ENCODE results near the gene SLC38A10.

Gene SLC38A10

GRCh38 chr17:81221842-81222619 lies 73.1 kb downstream of the SLC38A10 start:
- TF ChIP-seq POLR2A (IDR thresholded peaks at IDR 0.05; ENCODE audit: low read length): no peak
- peak in 1 of 2 experiments; percentile 41 for DNase-seq

GRCh38 chr17:81221371-81221841 lies 73.7 kb downstream of the SLC38A10 start:
- TF ChIP-seq POLR2A (IDR thresholded peaks at IDR 0.05; ENCODE audit: low read length) (no peak), GATA1 (IDR thresholded peaks at IDR 0.05; ENCODE audit: low read depth, low read length) (no peak)
- no peak for DNase-seq

- DNase-seq: no peak
- TF ChIP-seq POLR2A (IDR thresholded peaks at IDR 0.05; ENCODE audit: low read length): no peak
- no peak for TF ChIP-seq GATA1 (IDR thresholded peaks at IDR 0.05; ENCODE audit: low read depth, low read length)
Observed at GRCh38 chr17:81219476-81220180, 75.5 kb downstream of the SLC38A10 start.

GRCh38 chr17:81218991-81219390 lies 76.1 kb downstream of the SLC38A10 start:
- no peak for TF ChIP-seq GATA1 (IDR thresholded peaks at IDR 0.05; ENCODE audit: low read depth, low read length)
- TF ChIP-seq POLR2A (IDR thresholded peaks at IDR 0.05; ENCODE audit: low read length): no peak
- DNase-seq: no peak

GRCh38 chr17:81218459-81218858 lies 76.6 kb downstream of the SLC38A10 start:
- DNase-seq: no peak
- no peak for TF ChIP-seq GATA1 (IDR thresholded peaks at IDR 0.05; ENCODE audit: low read depth, low read length)
- TF ChIP-seq POLR2A (IDR thresholded peaks at IDR 0.05; ENCODE audit: low read length): no peak

- no peak for DNase-seq
- TF ChIP-seq POLR2A (IDR thresholded peaks at IDR 0.05; ENCODE audit: low read length) (no peak), GATA1 (IDR thresholded peaks at IDR 0.05; ENCODE audit: low read depth, low read length) (no peak)
Observed at GRCh38 chr17:81217491-81217890, 77.6 kb downstream of the SLC38A10 start.

GRCh38 chr17:81213978-81214377 lies 81.1 kb downstream of the SLC38A10 start:
- DNase-seq: no peak
- no peak for TF ChIP-seq POLR2A (IDR thresholded peaks at IDR 0.05; ENCODE audit: low read length)
- TF ChIP-seq GATA1 (IDR thresholded peaks at IDR 0.05; ENCODE audit: low read depth, low read length): no peak

- DNase-seq: no peak
- no peak for TF ChIP-seq GATA1 (IDR thresholded peaks at IDR 0.05; ENCODE audit: low read depth, low read length)
- TF ChIP-seq POLR2A (IDR thresholded peaks at IDR 0.05; ENCODE audit: low read length): no peak
Observed at GRCh38 chr17:81212365-81212764, 82.7 kb downstream of the SLC38A10 start.

- TF ChIP-seq GATA1 (IDR thresholded peaks at IDR 0.05; ENCODE audit: low read depth, low read length): no peak
- no peak for TF ChIP-seq POLR2A (IDR thresholded peaks at IDR 0.05; ENCODE audit: low read length)
- DNase-seq: no peak
Observed at GRCh38 chr17:81210868-81211267, 84.2 kb downstream of the SLC38A10 start.

GRCh38 chr17:81210466-81210865 lies 84.6 kb downstream of the SLC38A10 start:
- no peak for DNase-seq
- no peak for TF ChIP-seq GATA1 (IDR thresholded peaks at IDR 0.05; ENCODE audit: low read depth, low read length)
- TF ChIP-seq POLR2A (IDR thresholded peaks at IDR 0.05; ENCODE audit: low read length): no peak

- no peak for DNase-seq
- TF ChIP-seq GATA1 (IDR thresholded peaks at IDR 0.05; ENCODE audit: low read depth, low read length) (no peak), POLR2A (IDR thresholded peaks at IDR 0.05; ENCODE audit: low read length) (no peak)
Observed at GRCh38 chr17:81209141-81209540, 86.0 kb downstream of the SLC38A10 start.

GRCh38 chr17:81208651-81209050 lies 86.5 kb downstream of the SLC38A10 start:
- DNase-seq: no peak
- TF ChIP-seq POLR2A (IDR thresholded peaks at IDR 0.05; ENCODE audit: low read length) (no peak), GATA1 (IDR thresholded peaks at IDR 0.05; ENCODE audit: low read depth, low read length) (no peak)

- TF ChIP-seq GATA1 (IDR thresholded peaks at IDR 0.05; ENCODE audit: low read depth, low read length) (no peak), POLR2A (IDR thresholded peaks at IDR 0.05; ENCODE audit: low read length) (no peak)
- DNase-seq: peak in 1 of 2 experiments; percentile 59
Observed at GRCh38 chr17:81207610-81208581, 87.2 kb downstream of the SLC38A10 start.

- TF ChIP-seq GATA1 (IDR thresholded peaks at IDR 0.05; ENCODE audit: low read depth, low read length) (no peak), POLR2A (IDR thresholded peaks at IDR 0.05; ENCODE audit: low read length) (no peak)
Observed at GRCh38 chr17:81206657-81207056, 88.5 kb downstream of the SLC38A10 start.

More at GRCh38 chr17:81206657-81207056, 88.5 kb downstream of the SLC38A10 start:
- no peak for DNase-seq
